Stimulated activated CD8-positive, alpha-beta memory T cell treated with anti-CD3 and anti-CD28 coated beads, Interleukin-12 subunit alpha, Interleukin-12 subunit beta, amount 100 ng/mL, for 24 hours (primary cell): Measurements from ENCODE around the gene FADS2.

Source experiments
- DNase-seq: peaks from one replicate; pipeline ENCODE4 v3.0.0-alpha.2; 2020; ENCODE audit errors: extremely low read depth

FADS2 gene

GRCh38 chr11:61905801-61906521 lies 77.9 kb downstream of the FADS2 start:
- no peak for DNase-seq

- no peak for DNase-seq
Observed at GRCh38 chr11:61906522-61906909, 78.4 kb downstream of the FADS2 start.

GRCh38 chr11:61907282-61907681 lies 79.2 kb downstream of the FADS2 start:
- DNase-seq, result no peak

GRCh38 chr11:61907871-61908729 lies 80.0 kb downstream of the FADS2 start:
- no peak for DNase-seq

- no peak for DNase-seq
Observed at GRCh38 chr11:61908730-61909316, 80.7 kb downstream of the FADS2 start.

GRCh38 chr11:61910187-61911127 lies 82.4 kb downstream of the FADS2 start:
- DNase-seq, result no peak

GRCh38 chr11:61911128-61911700 lies 83.1 kb downstream of the FADS2 start:
- DNase-seq, result no peak

- no peak for DNase-seq
Observed at GRCh38 chr11:61911701-61912529, 83.8 kb downstream of the FADS2 start.

- DNase-seq, result no peak
Observed at GRCh38 chr11:61912530-61912898, 84.4 kb downstream of the FADS2 start.

- no peak for DNase-seq
Observed at GRCh38 chr11:61912991-61913698, 85.0 kb downstream of the FADS2 start.

GRCh38 chr11:61913699-61914395 lies 85.7 kb downstream of the FADS2 start:
- no peak for DNase-seq

GRCh38 chr11:61914471-61915171 lies 86.5 kb downstream of the FADS2 start:
- DNase-seq, result no peak

- no peak for DNase-seq
Observed at GRCh38 chr11:61916737-61917333, 88.7 kb downstream of the FADS2 start.
